Stimulated activated CD4-positive, alpha-beta T cell treated with anti-CD3 and anti-CD28 coated beads, Interleukin-2, amount 100 ng/mL, for 24 hours (primary cell): ENCODE data around the gene COQ6.
"Not testable (repeated sequence)": the region's sequence is repeated elsewhere in the genome, so short reads cannot be mapped to it uniquely, and the experiment has no call there.

ENCODE experiments used
- DNase-seq, 2 donors: peaks; one replicate each; pipeline ENCODE4 v3.0.0-alpha.2; 2020

COQ6 gene

DNA sequence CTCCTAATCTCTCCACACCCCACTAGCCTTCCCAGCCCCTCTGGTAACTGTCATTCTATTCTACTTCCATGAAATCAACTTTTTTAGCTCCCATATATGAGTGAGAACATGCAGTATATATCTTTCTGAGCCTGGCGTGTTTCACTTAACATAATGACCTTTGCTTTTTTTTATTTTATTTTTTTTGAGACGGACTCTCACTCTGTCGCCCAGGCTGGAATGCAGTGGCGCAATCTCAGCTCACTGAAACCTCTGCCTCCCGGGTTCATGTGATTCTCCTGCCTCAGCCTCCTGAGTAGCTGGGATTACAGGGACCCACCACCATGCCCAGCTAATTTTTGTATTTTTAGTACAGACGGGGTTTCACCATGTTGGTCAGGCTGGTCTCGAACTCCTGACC is 38.6 kb downstream of the COQ6 start:
- not testable (repeated sequence) for DNase-seq

DNA sequence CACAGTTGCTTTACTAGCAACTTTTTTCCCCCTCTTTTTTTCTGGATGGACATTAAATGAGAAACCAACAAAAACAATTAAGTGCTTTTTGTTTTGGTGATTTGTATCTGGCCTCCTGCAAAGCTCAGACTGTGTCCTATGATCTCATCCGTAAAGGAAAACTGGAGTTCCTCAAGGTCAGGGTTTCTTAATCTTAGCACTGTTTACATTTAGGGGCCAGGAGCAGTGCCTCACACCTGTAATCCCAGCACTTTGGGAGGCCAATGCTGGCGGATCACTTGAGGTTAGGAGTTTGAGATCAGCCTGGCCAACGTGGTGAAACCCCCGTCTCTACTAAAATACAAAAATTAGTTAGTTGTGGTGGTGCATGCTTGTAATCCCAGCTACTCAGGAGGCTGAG is 41.0 kb downstream of the COQ6 start:
- no peak for DNase-seq

DNA sequence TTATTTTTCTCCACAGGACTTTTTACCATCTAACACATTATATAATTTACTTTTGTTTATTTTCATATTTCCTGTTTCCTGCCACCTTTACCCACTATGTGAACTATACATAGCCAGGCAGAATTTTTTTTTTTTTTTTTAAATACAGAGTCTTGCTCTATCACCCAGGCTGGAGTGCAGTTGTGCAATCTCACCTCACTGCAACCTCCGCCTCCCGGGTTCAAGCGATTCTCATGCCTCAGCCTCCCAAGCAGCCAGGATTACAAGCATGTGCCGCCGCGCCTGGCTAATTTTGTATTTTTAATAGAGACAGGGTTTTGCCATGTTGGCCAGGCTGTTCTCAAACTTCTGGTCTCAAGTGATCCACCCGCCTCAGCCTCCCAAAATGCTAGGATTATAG is 44.8 kb downstream of the COQ6 start:
- not testable (repeated sequence) for DNase-seq

DNA sequence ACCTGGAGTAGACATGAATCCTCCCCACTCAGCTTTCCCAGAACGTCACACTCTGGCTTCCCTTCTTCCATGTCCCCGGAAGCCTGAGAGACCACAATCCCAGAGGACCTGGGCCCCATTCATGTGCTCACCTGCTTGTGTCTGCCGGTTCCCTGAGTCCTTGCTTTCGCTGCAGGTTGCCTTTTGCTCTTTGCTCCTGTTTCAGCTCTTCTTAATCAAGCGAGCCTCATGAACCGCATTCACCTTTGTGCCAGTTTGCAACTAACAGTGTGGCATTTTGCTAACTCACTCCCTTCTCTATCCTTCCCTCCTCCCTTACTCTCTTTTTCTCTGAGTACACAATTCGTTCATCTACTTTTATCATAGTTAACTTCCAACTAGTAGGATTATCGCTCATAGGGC is 45.9 kb downstream of the COQ6 start:
- DNase-seq, result no peak

DNA sequence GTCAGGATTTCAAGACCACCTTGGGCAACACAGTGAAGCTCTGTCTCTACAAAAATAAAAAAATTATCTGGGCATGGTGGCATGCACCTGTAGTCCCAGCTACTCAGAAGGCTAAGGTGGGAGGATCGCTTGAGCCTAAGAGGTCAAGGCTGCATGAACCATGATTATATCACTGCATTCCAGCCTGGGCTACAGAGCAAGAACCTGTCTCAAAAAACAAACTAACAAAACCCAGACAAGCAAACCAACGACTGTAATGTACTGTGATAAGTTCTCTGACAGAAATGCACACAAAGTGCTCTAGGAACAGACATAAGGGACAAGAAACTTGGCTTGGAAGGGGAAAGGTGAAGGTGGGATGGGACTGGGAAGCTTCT is 46.6 kb downstream of the COQ6 start:
- DNase-seq, result no peak

DNA sequence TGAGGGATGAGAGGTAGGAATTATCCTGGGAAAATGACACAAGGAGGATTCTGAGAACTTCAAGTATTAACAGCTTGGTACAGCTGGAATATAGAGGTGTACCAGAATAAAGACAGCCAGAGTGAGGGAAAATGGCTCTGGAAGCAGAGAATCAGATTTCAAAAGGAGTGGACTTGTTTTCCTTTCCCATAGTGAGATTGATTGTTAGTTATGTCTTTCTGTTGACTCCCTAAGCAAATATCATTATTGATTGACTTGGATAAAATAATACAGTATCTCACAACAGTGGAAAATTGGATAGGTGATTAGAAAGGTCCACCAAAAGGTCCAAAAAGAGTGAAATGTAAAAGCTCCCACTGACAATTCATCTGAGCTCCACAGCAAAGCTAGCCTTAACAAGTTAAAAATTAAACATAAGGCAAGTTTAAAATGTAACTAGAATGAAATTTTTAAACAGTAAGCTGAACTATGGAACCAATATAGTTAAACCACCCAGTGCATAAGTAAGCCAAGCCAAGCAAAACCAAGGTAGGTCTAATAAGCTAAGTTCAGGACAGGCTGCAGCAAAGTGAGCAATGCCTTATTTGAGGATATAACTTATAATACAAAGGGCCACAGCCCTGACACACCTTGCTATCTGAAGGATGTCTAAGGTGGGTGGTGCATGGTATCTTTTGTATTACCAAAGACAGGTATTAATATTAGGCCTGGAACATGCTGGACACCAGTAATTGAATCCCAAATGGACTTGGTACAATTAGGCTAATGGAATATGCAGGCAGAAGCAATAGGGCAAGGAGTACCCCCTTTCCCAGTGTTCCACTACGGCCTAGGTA is 47.2 kb downstream of the COQ6 start:
- DNase-seq, result no peak

DNA sequence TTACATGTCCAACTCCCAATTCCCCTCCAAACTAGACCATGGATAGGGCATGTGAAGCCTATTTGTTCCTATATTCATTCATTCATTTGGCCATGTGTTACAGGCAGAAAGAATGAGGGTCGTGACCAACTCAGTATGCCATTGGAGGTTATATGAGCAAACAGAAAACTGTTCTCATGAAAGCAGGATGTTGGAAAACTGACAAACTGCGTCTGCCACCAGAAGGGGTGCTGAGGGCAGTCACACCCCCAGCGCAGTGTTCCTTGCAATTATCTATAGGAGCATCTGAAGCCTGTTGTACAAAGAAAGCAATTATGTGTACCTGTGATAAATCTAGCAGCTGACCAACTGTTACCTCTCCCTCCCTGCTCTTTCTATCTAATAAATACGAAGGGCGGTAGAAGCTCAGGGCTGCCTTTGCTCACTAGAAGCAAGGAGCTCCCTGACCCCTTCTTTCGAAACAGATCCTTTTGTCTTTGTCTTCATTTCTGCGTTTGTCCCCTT is 47.9 kb downstream of the COQ6 start:
- no peak for DNase-seq

DNA sequence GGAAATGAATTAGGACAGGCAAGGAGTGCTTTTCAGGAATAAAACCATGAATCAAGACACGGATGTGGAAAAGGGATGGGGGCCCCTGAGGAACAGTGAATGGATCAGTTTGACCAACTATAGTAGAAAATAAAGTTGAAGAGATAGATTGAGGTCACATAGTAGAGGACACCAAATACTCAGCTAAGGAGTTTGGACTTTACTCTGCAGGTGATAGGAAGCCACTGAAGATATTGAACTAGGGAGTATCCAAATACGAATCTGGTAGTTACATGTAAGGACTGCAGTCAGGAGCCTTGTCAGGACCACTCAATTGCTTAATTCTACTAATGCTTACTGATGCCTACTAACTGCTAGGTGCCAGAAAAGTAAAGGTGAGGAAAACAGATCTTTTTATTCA is 48.6 kb downstream of the COQ6 start:
- DNase-seq, result no peak

DNA sequence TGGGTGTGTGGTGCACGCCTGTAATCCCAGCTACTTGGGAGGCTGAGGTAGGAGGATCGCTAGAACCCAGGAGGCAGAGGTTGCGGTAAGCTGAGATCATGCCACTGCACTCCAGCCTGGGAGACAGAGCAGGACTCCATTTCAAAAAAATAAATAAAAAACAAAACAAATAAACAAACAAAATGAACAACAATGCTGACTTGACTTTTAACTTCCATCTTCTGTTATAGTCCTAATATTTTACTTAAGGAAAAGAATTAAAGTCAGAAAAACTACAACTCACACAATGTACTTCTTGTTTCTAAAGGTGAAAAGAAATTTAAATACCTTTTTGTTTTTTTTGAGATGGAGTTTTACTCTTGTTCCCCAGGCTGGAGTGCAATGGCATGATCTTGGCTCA is 55.6 kb downstream of the COQ6 start:
- DNase-seq, result not testable (repeated sequence)

DNA sequence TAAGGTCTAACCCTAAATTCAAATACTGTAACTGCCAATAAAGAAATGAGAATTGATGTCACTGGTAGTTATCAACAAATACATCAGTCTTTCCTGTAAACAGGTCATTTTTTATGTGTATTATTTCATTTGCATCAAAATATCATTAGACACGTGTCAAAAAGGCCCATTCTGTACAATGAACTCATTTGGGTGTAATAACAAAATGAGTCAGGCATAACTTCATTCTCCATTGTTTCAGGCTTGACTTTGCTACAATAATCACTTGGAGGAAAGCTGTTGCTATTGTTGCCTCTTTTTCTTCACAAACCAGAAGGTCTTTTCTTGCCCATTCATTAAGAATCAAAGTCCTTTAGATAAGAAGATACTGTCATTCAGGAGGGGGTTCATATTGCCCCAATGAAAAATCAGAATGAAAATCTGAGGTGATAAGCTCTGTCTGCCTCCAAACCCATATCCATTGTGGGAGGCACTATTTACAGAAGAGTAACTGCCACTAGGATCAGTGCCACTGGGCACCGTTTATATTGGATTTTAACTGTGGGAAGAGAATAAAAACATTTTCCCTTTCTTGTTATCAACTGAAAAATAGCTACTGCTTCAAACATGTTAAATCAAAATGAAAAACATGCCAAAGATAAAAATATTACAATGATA is 58.9 kb downstream of the COQ6 start:
- DNase-seq, result no peak
